GM12872 (cell line): ENCODE results near the gene ERO1B.

ENCODE experiments used
- TF ChIP-seq, protein P1 (sequence below): IDR thresholded peaks from 3 replicates; pipeline ENCODE4 v1.5.1; 2011; ENCODE audit warnings: low read depth, mild to moderate bottlenecking, low read length, moderate library complexity; ENCODE audit not compliant: insufficient read depth

Gene ERO1B

DNA sequence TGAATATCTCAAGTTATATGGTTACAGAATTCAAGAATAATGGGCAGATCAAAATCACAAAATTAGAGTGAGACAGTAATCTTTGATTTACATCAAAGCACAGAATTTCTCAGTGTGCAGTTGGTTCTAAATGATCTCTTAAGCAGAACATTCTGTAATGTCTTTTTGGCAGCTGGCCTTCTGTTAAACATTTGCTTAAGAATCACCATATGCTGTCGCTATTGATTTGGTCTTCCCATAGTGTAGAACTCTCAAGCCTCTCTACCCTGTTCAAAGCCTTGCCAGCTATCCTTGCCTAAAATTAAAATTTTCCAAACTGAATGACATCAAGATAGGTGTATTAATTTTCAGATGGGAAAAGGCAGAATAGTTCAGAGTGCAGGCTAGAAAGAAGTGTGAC, 38.9 kb upstream of the ERO1B start:
- TF ChIP-seq, protein P1, sequence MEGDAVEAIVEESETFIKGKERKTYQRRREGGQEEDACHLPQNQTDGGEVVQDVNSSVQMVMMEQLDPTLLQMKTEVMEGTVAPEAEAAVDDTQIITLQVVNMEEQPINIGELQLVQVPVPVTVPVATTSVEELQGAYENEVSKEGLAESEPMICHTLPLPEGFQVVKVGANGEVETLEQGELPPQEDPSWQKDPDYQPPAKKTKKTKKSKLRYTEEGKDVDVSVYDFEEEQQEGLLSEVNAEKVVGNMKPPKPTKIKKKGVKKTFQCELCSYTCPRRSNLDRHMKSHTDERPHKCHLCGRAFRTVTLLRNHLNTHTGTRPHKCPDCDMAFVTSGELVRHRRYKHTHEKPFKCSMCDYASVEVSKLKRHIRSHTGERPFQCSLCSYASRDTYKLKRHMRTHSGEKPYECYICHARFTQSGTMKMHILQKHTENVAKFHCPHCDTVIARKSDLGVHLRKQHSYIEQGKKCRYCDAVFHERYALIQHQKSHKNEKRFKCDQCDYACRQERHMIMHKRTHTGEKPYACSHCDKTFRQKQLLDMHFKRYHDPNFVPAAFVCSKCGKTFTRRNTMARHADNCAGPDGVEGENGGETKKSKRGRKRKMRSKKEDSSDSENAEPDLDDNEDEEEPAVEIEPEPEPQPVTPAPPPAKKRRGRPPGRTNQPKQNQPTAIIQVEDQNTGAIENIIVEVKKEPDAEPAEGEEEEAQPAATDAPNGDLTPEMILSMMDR = no peak

DNA sequence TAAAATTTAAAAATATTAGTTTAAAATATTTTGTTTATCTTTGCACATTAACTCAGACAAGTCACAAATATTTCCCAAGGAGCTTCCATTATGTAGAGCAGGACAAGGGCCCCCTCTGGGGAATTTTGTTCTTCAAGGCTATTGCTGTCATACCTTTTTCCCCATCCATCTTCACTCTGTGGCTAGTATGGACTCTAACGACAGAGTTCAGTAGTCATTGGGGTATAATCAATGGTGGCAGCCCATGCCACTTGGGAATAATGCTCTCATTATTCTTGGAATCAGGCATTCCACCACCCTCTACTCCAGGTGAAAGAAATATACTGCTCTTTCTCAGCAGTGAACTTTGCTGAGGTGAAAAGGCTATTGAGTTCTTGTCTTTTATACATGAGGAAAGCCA, 38.5 kb upstream of the ERO1B start:
- TF ChIP-seq, protein P1 = no peak

DNA sequence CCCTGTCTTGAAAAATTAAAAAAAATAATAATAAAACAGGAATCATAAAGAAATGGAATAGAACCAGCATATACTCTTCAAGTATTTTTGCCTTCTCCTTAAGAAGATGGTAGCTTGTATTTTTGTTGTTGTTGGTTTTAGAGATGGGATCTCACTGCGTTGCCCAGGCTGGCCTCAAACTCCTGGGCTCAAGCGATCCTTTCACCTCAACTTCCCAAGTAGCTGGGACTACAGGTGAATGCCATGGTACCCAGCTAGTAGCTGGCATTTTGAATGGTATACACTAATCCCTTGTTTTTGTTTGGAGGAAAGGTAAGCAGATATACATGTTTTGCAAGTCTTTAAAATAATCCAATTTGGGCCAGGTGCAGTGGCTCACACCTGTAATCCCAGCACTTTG, 34.7 kb upstream of the ERO1B start:
- TF ChIP-seq, protein P1 = no peak

DNA sequence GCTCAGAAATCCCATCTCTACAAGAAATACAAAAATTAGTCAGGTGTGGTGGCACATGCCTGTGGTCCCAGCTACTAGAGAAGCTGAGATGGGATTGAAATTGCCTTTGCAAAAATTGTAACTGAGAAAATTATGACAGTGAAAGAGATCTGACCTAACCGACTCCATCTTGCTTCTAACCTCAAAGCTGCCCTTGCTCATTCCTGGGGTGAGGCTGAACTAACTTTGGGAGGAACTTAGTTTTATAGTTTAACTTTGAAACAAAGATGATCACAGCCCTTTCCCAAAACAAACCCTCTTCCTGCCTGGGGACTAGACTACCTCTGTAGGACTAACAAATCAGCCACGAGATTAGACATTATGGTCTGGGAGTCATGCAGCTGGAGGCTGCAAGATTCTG, 33.8 kb upstream of the ERO1B start:
- TF ChIP-seq, protein P1 = no peak

DNA sequence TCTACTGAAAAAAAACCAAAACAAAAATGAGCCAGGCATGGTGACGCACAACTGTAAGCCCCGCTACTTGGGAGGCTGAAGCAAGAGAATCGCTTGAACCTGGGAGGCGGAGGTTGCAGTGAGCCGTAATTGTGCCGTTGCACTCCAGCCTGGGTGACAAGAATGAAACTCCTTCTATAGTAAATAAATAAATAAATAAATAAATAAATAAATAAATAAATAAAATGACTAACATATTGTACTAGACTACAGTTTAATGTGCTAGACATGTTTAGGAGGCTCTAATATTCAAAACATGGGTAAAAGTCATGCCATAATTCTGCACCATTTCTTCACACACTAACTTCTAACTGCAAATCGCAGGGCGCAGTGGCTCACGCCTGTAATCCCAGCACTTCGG, 33.3 kb upstream of the ERO1B start:
- TF ChIP-seq, protein P1 = no peak

DNA sequence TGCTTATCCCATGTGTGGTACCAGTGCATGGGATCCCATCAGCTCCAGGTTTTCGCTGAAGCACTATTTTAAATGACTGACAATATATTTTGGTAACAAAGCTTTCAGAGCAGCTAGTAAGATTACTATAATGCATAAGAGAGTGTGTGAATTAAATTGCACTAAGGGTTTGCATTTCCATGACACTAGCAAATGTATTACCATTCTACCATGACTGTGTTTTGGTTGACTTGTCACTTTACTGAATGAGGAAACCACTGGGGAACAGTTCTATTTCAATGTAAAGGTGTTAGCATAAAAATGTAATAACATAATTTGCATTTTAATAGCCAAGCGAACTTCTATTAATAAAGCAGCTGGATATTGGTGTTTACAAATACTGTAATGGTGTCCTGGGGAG, 31.7 kb upstream of the ERO1B start:
- TF ChIP-seq, protein P1 = no peak

DNA sequence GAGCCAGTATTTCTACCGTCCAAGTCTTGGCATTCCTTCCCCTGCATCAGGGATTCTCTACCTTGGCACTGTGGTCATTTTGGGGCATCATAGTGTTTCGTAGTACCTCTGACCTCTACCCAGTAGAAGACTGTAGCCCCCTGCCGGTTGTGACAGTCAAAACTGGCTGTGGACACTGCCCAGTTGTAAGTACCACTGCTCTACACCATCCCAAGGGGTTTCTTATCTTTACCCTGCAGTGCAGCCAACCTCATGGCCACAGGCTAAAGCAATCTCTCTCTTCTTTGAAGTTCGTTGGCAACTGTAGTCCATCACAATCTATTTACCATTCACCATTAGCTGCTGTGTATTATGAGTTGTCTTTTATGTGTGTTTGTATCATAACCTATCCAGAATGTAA, 29.3 kb upstream of the ERO1B start:
- TF ChIP-seq, protein P1 = peak; percentile 41; the same call in 2 of the 3 replicates

DNA sequence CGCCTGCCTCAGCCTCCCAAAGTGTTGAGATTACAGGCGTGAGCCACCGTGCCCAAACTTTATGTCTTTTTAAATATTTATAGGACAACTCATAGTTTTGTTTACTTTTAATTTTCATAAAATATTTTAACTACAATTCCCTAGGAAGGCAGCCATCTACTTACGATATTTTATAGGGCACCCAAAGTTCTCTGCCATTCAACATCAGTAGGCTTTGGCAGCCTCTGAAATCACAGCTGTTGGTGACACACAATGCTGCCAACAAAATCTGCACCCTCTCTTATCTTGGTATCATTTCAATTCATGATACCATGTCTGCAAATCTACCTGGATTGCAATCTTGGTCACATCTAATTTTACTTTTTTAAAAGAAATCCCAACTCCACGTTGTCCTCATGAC, 27.1 kb upstream of the ERO1B start:
- TF ChIP-seq, protein P1 = no peak
